PC-9 (cell line): ENCODE measurements around the gene FAAH.

ENCODE experiments used
- CTCF ChIP-seq: fragments of 200-600 bp; sonication (generic); conservative IDR thresholded peaks from 2 replicates; pipeline ENCODE4 v1.6.1; 2017; ENCODE audit warnings: mixed run types, antibody characterized with exemption, mild to moderate bottlenecking, moderate library complexity
- EZH2 ChIP-seq: fragments of 200-600 bp; sonication (generic); IDR thresholded peaks from 2 replicates; pipeline ENCODE4 v1.8.0; 2017; ENCODE audit warnings: antibody characterized with exemption, low read depth

GRCh38 chr1:46458846-46459245, 64.7 kb downstream of the FAAH start:
- TF ChIP-seq CTCF = no peak
- no peak for TF ChIP-seq EZH2
